GM12878 (cell line): ENCODE results near the gene PPP1R14D. TPM values are rescaled to one million over a fixed set of nuclear protein-coding genes. Genes with fewer than 3 reads are reported as not detected.

Source experiments
- ATAC-seq: fragments of 200-7000 bp; cut with Tn5 transposase; 3 replicates; pipeline ENCODE4 v1.9.1; 2020; ENCODE audit warnings: mild to moderate bottlenecking, moderate library complexity
- BruUV-seq: library from RNA; stranded (reverse); fragments of 400-500 nt; replicated peaks from 2 replicates; lab custom pipeline; 2021; lab: Mats Ljungman, UMichigan
- CTCF ChIA-PET: fragments of 300-600 bp; sonication (Branson Sonifier 250); formaldehyde crosslinking; extraction: SDS; loops from one replicate; lab custom pipeline; 2021; ENCODE audit warnings: inconsistent platforms; lab: Yijun Ruan, JAX
- POLR2A ChIA-PET: fragments of 350-600 bp; formaldehyde crosslinking; extraction: SDS; loops from one replicate; lab custom pipeline; 2021; ENCODE audit warnings: inconsistent platforms; lab: Charles Lee
- RAD21 ChIA-PET: fragments of 300-600 bp; sonication (Branson Sonifier 250); formaldehyde crosslinking; loops from one replicate; lab custom pipeline; 2023; ENCODE audit warnings: antibody characterized with exemption; ENCODE audit not compliant: unreplicated experiment; lab: Charles Lee
- SMC1A ChIA-PET: fragments of 300-600 bp; sonication (Branson Sonifier 250); formaldehyde crosslinking; loops from one replicate; lab custom pipeline; 2023; ENCODE audit not compliant: unreplicated experiment, uncharacterized antibody; lab: Charles Lee
- DNase-seq: peaks from one replicate; pipeline ENCODE4 v3.0.0-alpha.2; 2011; ENCODE audit warnings: low read depth, low spot score
- FAIRE-seq: peaks from 3 replicates; lab custom pipeline; 2011; peaks lifted over from hg19 to GRCh38; lab: Jason Lieb, UNC
- H2AFZ ChIP-seq: 2 replicates; pipeline ENCODE4 v1.6.0; 2011; ENCODE audit warnings: low read depth, low read length, control low read depth; ENCODE audit not compliant: control insufficient read depth
- H3K27ac ChIP-seq: 2 replicates; pipeline ENCODE4 v1.5.1; 2011; ENCODE audit warnings: control low read depth; ENCODE audit not compliant: control insufficient read depth, insufficient read depth
- H3K27me3 ChIP-seq, 2 experiments: replicated peaks in 1 of 2; 2 replicates each; pipeline versions ENCODE4 v1.6.0 to v1.6.1; 2011; ENCODE audit warnings: low read length in 1 of 2; ENCODE audit not compliant: control insufficient read depth in 2 of 2, insufficient read depth in 2 of 2
- H3K36me3 ChIP-seq, 2 experiments: 2 replicates each; pipeline ENCODE4 v1.5.1; 2011; ENCODE audit warnings: low read length in 1 of 2; ENCODE audit not compliant: control insufficient read depth in 2 of 2, insufficient read depth in 2 of 2
- H3K4me1 ChIP-seq: 2 replicates; pipeline ENCODE4 v1.6.1; 2011; ENCODE audit warnings: mild to moderate bottlenecking, low read length, moderate library complexity, mixed read lengths; ENCODE audit not compliant: control insufficient read depth, insufficient read depth
- H3K4me2 ChIP-seq: 2 replicates; pipeline ENCODE4 v1.6.0; 2011; ENCODE audit warnings: control low read depth; ENCODE audit not compliant: control insufficient read depth, insufficient read depth
- H3K4me3 ChIP-seq: fragments of 200-600 bp; sonication (generic); 2 replicates; pipeline ENCODE4 v1.5.1; 2016
- H3K79me2 ChIP-seq: 2 replicates; pipeline ENCODE4 v1.6.0; 2011; ENCODE audit warnings: low read length; ENCODE audit not compliant: control insufficient read depth, insufficient read depth
- H3K9ac ChIP-seq: 2 replicates; pipeline ENCODE4 v1.8.0; 2011; ENCODE audit warnings: low read length, control low read depth, mixed read lengths; ENCODE audit not compliant: control insufficient read depth, insufficient read depth
- H3K9me3 ChIP-seq: replicated peaks from 3 replicates; pipeline ENCODE4 v1.5.1; 2011; ENCODE audit warnings: mild to moderate bottlenecking, low read length; ENCODE audit not compliant: control insufficient read depth, insufficient read depth
- H4K20me1 ChIP-seq: 2 replicates; pipeline ENCODE4 v1.6.0; 2011; ENCODE audit not compliant: control insufficient read depth, insufficient read depth
- FOXK2 ChIP-seq: fragments of 450-650 bp; IDR thresholded peaks from 2 replicates; pipeline ENCODE4 v1.6.1; 2017; ENCODE audit warnings: mild to moderate bottlenecking, moderate library complexity
- IKZF2 ChIP-seq, 2 experiments: fragments of 450-650 bp; IDR thresholded peaks; 2 replicates each; pipeline ENCODE4 v1.6.1; 2017; ENCODE audit warnings: mild to moderate bottlenecking in 2 of 2, moderate library complexity in 2 of 2
- MEF2A ChIP-seq: IDR thresholded peaks from 2 replicates; pipeline ENCODE4 v1.6.1; 2011; ENCODE audit warnings: low read depth, mild to moderate bottlenecking, low read length, moderate library complexity; ENCODE audit not compliant: insufficient read depth
- RELA ChIP-seq: fragments of 450-650 bp; IDR thresholded peaks from 2 replicates; pipeline ENCODE4 v1.8.0; 2014; ENCODE audit warnings: borderline replicate concordance; ENCODE audit not compliant: partially characterized antibody
- TARDBP ChIP-seq: IDR thresholded peaks from 2 replicates; pipeline ENCODE4 v1.6.1; 2016; ENCODE audit warnings: borderline replicate concordance
- ZNF217 ChIP-seq: fragments of 450-650 bp; IDR thresholded peaks from 2 replicates; pipeline ENCODE4 v1.6.1; 2017; ENCODE audit warnings: antibody characterized with exemption, mild to moderate bottlenecking
- ZNF622 ChIP-seq: fragments of 450-650 bp; IDR thresholded peaks from 2 replicates; pipeline ENCODE4 v1.6.1; 2017; ENCODE audit warnings: mild to moderate bottlenecking, inconsistent platforms
- WGBS: methylation state at CpG from one replicate; pipeline ENCODE4 v1.1.6; 2016; ENCODE audit warnings: low lambda C conversion rate; ENCODE audit not compliant: insufficient replicate concordance, insufficient coverage; ENCODE audit errors: missing lambda C conversion rate; 5-methylcytosine and 5-hydroxymethylcytosine counted together
- in situ Hi-C: fragments of 300-500 bp; cut with MboI; formaldehyde crosslinking; loops from 9 replicates; pipeline ENCODE4 v1.14.3; 2018; ENCODE audit warnings: mixed read lengths
- intact Hi-C: fragments of 100-400 bp; cut with micrococcal nuclease; formaldehyde crosslinking; loops from one replicate; pipeline ENCODE4 v1.14.2; 2022; ENCODE audit not compliant: unreplicated experiment
- polyA plus RNA-seq, 11 experiments: library from polyadenylated mRNA; depleted of rRNA in 4 of 11; unstranded in 6 of 11; stranded (reverse) in 5 of 11; fragments of >200 nt; fragmentation: Nextera tagmentation in 4 of 11; fragmentation: Illumina TruSeq in 1 of 11; extraction: Ambion mirVana in 4 of 11; extraction: Trizol in 1 of 11; gene quantifications; 1 replicate in 1 of 11; 2 replicates in 10 of 11; pipeline versions ENCODE4 v1.2.1 to v1.2.3, GENCODE V29; 2011 to 2016; ENCODE audit warnings: inconsistent platforms in 2 of 11, missing spikeins in 2 of 11, low read depth in 1 of 11
- total RNA-seq, 4 experiments: library from RNA; depleted of rRNA in 3 of 4; stranded (reverse); fragments of >200 nt in 3 of 4; fragmentation: Illumina TruSeq in 1 of 4; extraction: Trizol in 1 of 4; gene quantifications; 2 replicates each; pipeline versions ENCODE4 v1.2.1 to v1.2.3, GENCODE V29; 2013 to 2021
- TF ChIP-seq, protein P1 (sequence below): fragments of 150-350 bp; IDR thresholded peaks from 2 replicates; pipeline ENCODE4 v1.6.1; 2014; ENCODE audit warnings: mild to moderate bottlenecking, low read depth, low read length

The PPP1R14D gene
- total and polyA plus RNA-seq, 10 of the 15 experiments (the other 5 are each of a cell fraction or from before 2014, with no cell fraction given), result 0.10 TPM; not detected in 9

DNA sequence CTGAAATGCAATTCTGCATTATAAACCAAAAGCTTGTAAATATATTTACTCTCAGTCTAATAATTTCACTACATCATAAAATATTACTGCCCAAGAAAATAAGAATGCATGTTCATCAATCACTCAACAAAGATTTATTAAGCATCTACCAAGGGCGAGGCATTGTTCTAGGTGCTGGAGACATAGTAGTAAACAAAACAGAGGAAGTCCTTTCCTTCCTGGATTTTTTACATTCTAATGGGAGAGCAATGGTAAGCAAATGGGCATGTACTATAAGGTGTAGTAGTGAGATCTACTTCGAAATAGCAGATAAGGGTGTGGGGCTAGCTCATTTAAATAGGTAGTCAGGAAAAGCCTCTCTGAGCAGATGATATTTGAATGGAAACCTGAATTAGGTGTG lies 32.5 kb downstream of the PPP1R14D start:
- ATAC-seq, result no peak
- ChIA-PET POLR2A (no interaction called here), SMC1A (interaction anchor here (1.3 kb wide), 1 partner anchor 8 kb away, joined by 4 read pairs; no protein-coding TSS in a partner anchor), RAD21 (interaction anchor here (0.7 to 1.8 kb wide), 2 partner anchors 10 to 62 kb away, joined by 3 to 4 read pairs; no protein-coding TSS in a partner anchor), CTCF (no interaction called here)
- intact Hi-C loops, result no loop called here
- no peak overlapping the region for H3K9ac ChIP-seq
- no peak for DNase-seq
- H3K27me3 ChIP-seq, result no peaks in the 10 kb centered on the region
- H4K20me1 ChIP-seq, result no peaks in the 10 kb centered on the region
- no peaks in the 10 kb centered on the region for H3K4me1 ChIP-seq
- no peak overlapping the region for H3K4me2 ChIP-seq
- H3K4me3 ChIP-seq, result no peak overlapping the region
- H3K9me3 ChIP-seq, result no peaks in the 10 kb centered on the region
- no TSS peak for BruUV-seq
- H3K27ac ChIP-seq, result no peak overlapping the region
- no peaks in the 10 kb centered on the region for H3K36me3 ChIP-seq
- 100% methylated on average over 2 of the region's 2 CpGs for WGBS
- TF ChIP-seq ZNF217, result no peak
- TF ChIP-seq, protein P1, sequence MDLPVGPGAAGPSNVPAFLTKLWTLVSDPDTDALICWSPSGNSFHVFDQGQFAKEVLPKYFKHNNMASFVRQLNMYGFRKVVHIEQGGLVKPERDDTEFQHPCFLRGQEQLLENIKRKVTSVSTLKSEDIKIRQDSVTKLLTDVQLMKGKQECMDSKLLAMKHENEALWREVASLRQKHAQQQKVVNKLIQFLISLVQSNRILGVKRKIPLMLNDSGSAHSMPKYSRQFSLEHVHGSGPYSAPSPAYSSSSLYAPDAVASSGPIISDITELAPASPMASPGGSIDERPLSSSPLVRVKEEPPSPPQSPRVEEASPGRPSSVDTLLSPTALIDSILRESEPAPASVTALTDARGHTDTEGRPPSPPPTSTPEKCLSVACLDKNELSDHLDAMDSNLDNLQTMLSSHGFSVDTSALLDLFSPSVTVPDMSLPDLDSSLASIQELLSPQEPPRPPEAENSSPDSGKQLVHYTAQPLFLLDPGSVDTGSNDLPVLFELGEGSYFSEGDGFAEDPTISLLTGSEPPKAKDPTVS, result no peak
- no peak for TF ChIP-seq MEF2A
- in situ Hi-C loops, result no loop called here
- no peak for FAIRE-seq
- no peaks in the 10 kb centered on the region; the same call in 1 of the 2 replicates for H3K79me2 ChIP-seq
- H2AFZ ChIP-seq, result no peak overlapping the region

DNA sequence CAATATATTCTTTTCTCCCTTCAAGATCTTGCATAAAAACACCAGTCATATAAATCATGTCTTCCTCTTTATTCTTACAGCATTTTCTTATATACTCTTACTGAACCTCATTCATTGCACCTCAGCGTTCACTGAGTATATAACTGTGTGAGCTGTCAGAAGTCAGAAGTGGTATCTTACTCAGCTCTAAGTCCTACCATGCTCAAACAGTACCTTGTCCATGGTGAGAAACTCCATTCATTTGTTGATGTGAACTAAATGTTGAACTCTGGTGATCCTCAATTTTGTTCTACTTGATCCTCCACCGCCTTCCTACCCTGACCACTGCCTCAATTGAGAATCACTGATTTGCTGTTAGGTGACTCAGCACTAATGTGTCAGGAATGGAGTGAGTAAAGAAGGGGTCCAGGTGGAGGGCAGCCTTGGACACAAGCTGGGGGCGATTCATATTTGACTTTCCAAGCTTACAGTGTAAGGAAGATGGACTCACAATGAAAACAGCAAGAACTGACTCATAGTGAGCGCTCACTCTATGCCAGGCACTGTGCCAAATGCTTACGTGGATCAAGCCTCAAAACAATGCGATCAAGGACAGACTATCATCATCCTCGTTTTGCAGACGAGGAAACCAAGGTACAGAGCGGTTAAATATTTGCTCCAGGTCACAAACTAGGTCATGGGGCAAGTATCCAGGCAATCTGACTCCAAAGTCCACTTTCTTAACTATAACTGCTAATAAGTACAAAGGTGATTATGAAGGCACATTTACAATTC lies 35.1 kb downstream of the PPP1R14D start:
- H4K20me1 ChIP-seq, result no peaks in the 10 kb centered on the region
- 76% methylated on average over 9 of the region's 9 CpGs for WGBS
- FAIRE-seq (no peak), DNase-seq (no peak), ATAC-seq (no peak)
- ChIA-PET CTCF (interaction anchor here (1.0 to 1.4 kb wide), 3 partner anchors 14 to 392 kb away, joined by 3 read pairs; partner anchors contain the start of genes DNAJC17 and ZFYVE19), SMC1A (no interaction called here), POLR2A (interaction anchor here (0.7 kb wide), 1 partner anchor 14 kb away, joined by 3 read pairs; the partner anchor contains the start of gene DNAJC17), RAD21 (interaction anchor here (0.6 kb wide), 1 partner anchor 8 kb away, joined by 3 read pairs; no protein-coding TSS in a partner anchor)
- TF ChIP-seq ZNF622 (no peak), FOXK2 (no peak), IKZF2 (IDR thresholded peaks at IDR 0.05) (no peak), RELA (no peak), TARDBP (no peak)
- no peak overlapping the region for H2AFZ ChIP-seq
- H3K27me3 ChIP-seq, result no peaks in the 10 kb centered on the region
- no peaks in the 10 kb centered on the region; a peak in 1 of 4 replicates for H3K36me3 ChIP-seq
- no peak overlapping the region for H3K4me2 ChIP-seq
- intact Hi-C loops, result no loop called here
- H3K79me2 ChIP-seq, result peaks cover 3% of the 10 kb centered on the region
- no peak overlapping the region for H3K4me3 ChIP-seq
- H3K4me1 ChIP-seq, result no peaks in the 10 kb centered on the region
- H3K9me3 ChIP-seq, result no peaks in the 10 kb centered on the region
- H3K9ac ChIP-seq, result no peak overlapping the region
- no peak overlapping the region for H3K27ac ChIP-seq
- no TSS peak for BruUV-seq
- in situ Hi-C loops, result no loop called here
